Smooth muscle cell (in vitro differentiated cells): ENCODE measurements around the gene UBALD1. TPM values are rescaled to one million over a fixed set of nuclear protein-coding genes. Genes with fewer than 3 reads are reported as not detected.
"Not testable (repeated sequence)": the region's sequence is repeated elsewhere in the genome, so short reads cannot be mapped to it uniquely, and the experiment has no call there.

Source experiments
- DNase-seq: peaks from one replicate; lab custom pipeline; 2025; ENCODE audit not compliant: unreplicated experiment; lab: John Stamatoyannopoulos, UW
- H2AFZ ChIP-seq: fragments of 200-600 bp; sonication (generic); 2 replicates; pipeline ENCODE4 v1.6.0; 2016; ENCODE audit warnings: antibody characterized with exemption, low read depth, mild to moderate bottlenecking
- H3F3A ChIP-seq: fragments of 200-600 bp; sonication (generic); 2 replicates; pipeline ENCODE4 v1.6.0; 2017; ENCODE audit warnings: antibody characterized with exemption, low read depth
- H3K27ac ChIP-seq: fragments of 200-600 bp; sonication (generic); 2 replicates; pipeline ENCODE4 v1.5.1; 2016; ENCODE audit warnings: low read depth, mild to moderate bottlenecking
- H3K27me3 ChIP-seq: fragments of 200-600 bp; sonication (generic); 2 replicates; pipeline ENCODE4 v1.6.1; 2016; ENCODE audit warnings: low read depth, mild to moderate bottlenecking
- H3K36me3 ChIP-seq: fragments of 200-600 bp; sonication (generic); 2 replicates; pipeline ENCODE4 v1.5.1; 2016; ENCODE audit warnings: low read depth
- H3K4me1 ChIP-seq: fragments of 200-600 bp; sonication (generic); 2 replicates; pipeline ENCODE4 v1.5.1; 2016; ENCODE audit warnings: low read depth
- H3K4me2 ChIP-seq: fragments of 200-600 bp; sonication (generic); 2 replicates; pipeline ENCODE4 v1.6.0; 2016; ENCODE audit warnings: mild to moderate bottlenecking
- H3K4me3 ChIP-seq: fragments of 200-600 bp; sonication (generic); 2 replicates; pipeline ENCODE4 v1.5.1; 2016; ENCODE audit warnings: mild to moderate bottlenecking
- H3K79me2 ChIP-seq: fragments of 200-600 bp; sonication (generic); 2 replicates; pipeline ENCODE4 v1.6.0; 2016; ENCODE audit warnings: low read depth, mild to moderate bottlenecking
- H3K9ac ChIP-seq: fragments of 200-600 bp; sonication (generic); 2 replicates; pipeline ENCODE4 v1.6.0; 2016; ENCODE audit warnings: low read depth
- H3K9me3 ChIP-seq: fragments of 200-600 bp; sonication (generic); replicated peaks from 2 replicates; pipeline ENCODE4 v1.5.1; 2016; ENCODE audit warnings: low read depth
- H4K20me1 ChIP-seq: fragments of 200-600 bp; sonication (generic); 2 replicates; pipeline ENCODE4 v1.6.0; 2016; ENCODE audit warnings: low read depth
- CTCF ChIP-seq: fragments of 200-600 bp; sonication (generic); IDR thresholded peaks from 2 replicates; pipeline ENCODE4 v1.5.1; 2017; ENCODE audit warnings: borderline replicate concordance, mild to moderate bottlenecking, antibody characterized with exemption; ENCODE audit not compliant: insufficient read depth, poor library complexity, severe bottlenecking
- WGBS: methylation state at CpG from one replicate; pipeline ENCODE4 v1.1.7; 2016; ENCODE audit warnings: low lambda C conversion rate; 5-methylcytosine and 5-hydroxymethylcytosine counted together
- polyA plus RNA-seq: library from polyadenylated mRNA; unstranded; fragments of >200 nt; fragmentation: Nextera tagmentation; extraction: Ambion mirVana; gene quantifications from 2 replicates; pipeline ENCODE4 v1.2.1, GENCODE V29; 2016
- total RNA-seq: library from RNA; depleted of rRNA; stranded (reverse); fragments of >200 nt; gene quantifications from 2 replicates; pipeline ENCODE4 v1.2.3, GENCODE V29; 2014

The UBALD1 gene
- total and polyA plus RNA-seq, 2 experiments from 2014 or later: 3.6 to 13.6 TPM

GRCh38 chr16:4576008-4576407, 38.7 kb downstream of the UBALD1 start:
- no peaks in the 10 kb centered on the region for H3K4me1 ChIP-seq
- H3K9me3 ChIP-seq: no peaks in the 10 kb centered on the region
- no peak overlapping the region for H3K27ac ChIP-seq
- TF ChIP-seq CTCF: no peak
- H2AFZ ChIP-seq: no peak overlapping the region
- no peaks in the 10 kb centered on the region for H3K79me2 ChIP-seq
- H3F3A ChIP-seq: no peaks in the 10 kb centered on the region
- H3K27me3 ChIP-seq: no peaks in the 10 kb centered on the region
- no peaks in the 10 kb centered on the region for H4K20me1 ChIP-seq
- H3K9ac ChIP-seq: no peak overlapping the region
- H3K4me3 ChIP-seq: no peak overlapping the region
- no peaks in the 10 kb centered on the region for H3K36me3 ChIP-seq
- WGBS: 98% methylated on average over 15 of the region's 15 CpGs
- no peak for DNase-seq
- no peak overlapping the region for H3K4me2 ChIP-seq

- Histone ChIP-seq H2AFZ (no peak overlapping the region), H3K9me3 (no peaks in the 10 kb centered on the region), H4K20me1 (no peaks in the 10 kb centered on the region), H3K36me3 (no peaks in the 10 kb centered on the region), H3F3A (no peaks in the 10 kb centered on the region), H3K9ac (no peak overlapping the region), H3K27ac (no peak overlapping the region), H3K4me3 (no peak overlapping the region), H3K27me3 (no peaks in the 10 kb centered on the region), H3K79me2 (no peaks in the 10 kb centered on the region), H3K4me1 (no peaks in the 10 kb centered on the region), H3K4me2 (no peak overlapping the region)
- WGBS: 92% methylated on average over 11 of the region's 11 CpGs
- DNase-seq: no peak
- no peak for TF ChIP-seq CTCF
Observed at GRCh38 chr16:4574919-4575705, 39.6 kb downstream of the UBALD1 start.

GRCh38 chr16:4573926-4574325, 40.8 kb downstream of the UBALD1 start:
- H2AFZ ChIP-seq, DNase-seq, H3K9me3 ChIP-seq, H3K9ac ChIP-seq, H3K79me2 ChIP-seq, H3K27me3 ChIP-seq, H4K20me1 ChIP-seq, H3K4me1 ChIP-seq, H3K4me2 ChIP-seq, H3K4me3 ChIP-seq, H3K36me3 ChIP-seq, H3F3A ChIP-seq, H3K27ac ChIP-seq: not testable (repeated sequence)
- WGBS: 84% methylated on average over 7 of the region's 7 CpGs

GRCh38 chr16:4572715-4573114, 42.0 kb downstream of the UBALD1 start:
- Histone ChIP-seq H3K4me3 (no peak overlapping the region), H3K27ac (no peak overlapping the region), H2AFZ (no peak overlapping the region), H3K79me2 (no peaks in the 10 kb centered on the region), H3K4me2 (no peak overlapping the region), H3K9ac (no peak overlapping the region), H3K4me1 (no peaks in the 10 kb centered on the region), H3K36me3 (no peaks in the 10 kb centered on the region), H4K20me1 (no peaks in the 10 kb centered on the region), H3K27me3 (no peaks in the 10 kb centered on the region), H3F3A (no peaks in the 10 kb centered on the region), H3K9me3 (no peaks in the 10 kb centered on the region)
- TF ChIP-seq CTCF: no peak
- 34% methylated on average over 4 of the region's 4 CpGs for WGBS
- no peak for DNase-seq
